ENCODE measurements around the gene ZNF777. TPM values are rescaled to one million over a fixed set of nuclear protein-coding genes. Genes with fewer than 3 reads are reported as not detected.

ZNF777 gene
- polyA plus RNA-seq, 2 of the 4 experiments (the other 2 are of a cell fraction), result 5.4 to 10.5 TPM

- 0% methylated on average over 1 of the region's 109 CpGs for WGBS (ENCODE audit: missing lambda C conversion rate)
- ATAC-seq (peak; percentile 87 to 91), FAIRE-seq (no peak), DNase-seq (ENCODE audit: low read depth in 1 of 2, low spot score in 1 of 2) (peak; percentile 84 to 86)
- TF ChIP-seq PHF8 (IDR thresholded peaks at IDR 0.05; ENCODE audit: borderline replicate concordance, low read depth) (peak; percentile 39; the same call in 1 of the 2 replicates), POLR2A (IDR thresholded peaks at IDR 0.05; ENCODE audit: low read length) (peak; percentile 58), CBX2 (IDR thresholded peaks at IDR 0.05; ENCODE audit: borderline replicate concordance, low read depth) (no peak), JUN (IDR thresholded peaks at IDR 0.05) (peak in 1 of 2 experiments; percentile 76; a peak in 2 of 5 replicates), MYC (IDR thresholded peaks at IDR 0.05; ENCODE audit: borderline replicate concordance, low read length) (peak; percentile 53; the same call in 1 of the 2 replicates), ZFP36 (IDR thresholded peaks at IDR 0.05; ENCODE audit: borderline replicate concordance, partially characterized antibody) (peak; percentile 73), NFE2L2 (conservative IDR thresholded peaks at IDR 0.05; ENCODE audit: low read length) (no peak), RAD21 (conservative IDR thresholded peaks at IDR 0.05 in 1 of 2, IDR thresholded peaks at IDR 0.05 in 1 of 2) (peak; percentile 55 to 71), SMC3 (IDR thresholded peaks at IDR 0.05) (peak; percentile 59), POLR2AphosphoS2 (conservative IDR thresholded peaks at IDR 0.05; ENCODE audit: low read length) (no peak), MAX (IDR thresholded peaks at IDR 0.05) (peak; percentile 55; the same call in 1 of the 2 replicates)
- TF ChIP-seq, protein P1, sequence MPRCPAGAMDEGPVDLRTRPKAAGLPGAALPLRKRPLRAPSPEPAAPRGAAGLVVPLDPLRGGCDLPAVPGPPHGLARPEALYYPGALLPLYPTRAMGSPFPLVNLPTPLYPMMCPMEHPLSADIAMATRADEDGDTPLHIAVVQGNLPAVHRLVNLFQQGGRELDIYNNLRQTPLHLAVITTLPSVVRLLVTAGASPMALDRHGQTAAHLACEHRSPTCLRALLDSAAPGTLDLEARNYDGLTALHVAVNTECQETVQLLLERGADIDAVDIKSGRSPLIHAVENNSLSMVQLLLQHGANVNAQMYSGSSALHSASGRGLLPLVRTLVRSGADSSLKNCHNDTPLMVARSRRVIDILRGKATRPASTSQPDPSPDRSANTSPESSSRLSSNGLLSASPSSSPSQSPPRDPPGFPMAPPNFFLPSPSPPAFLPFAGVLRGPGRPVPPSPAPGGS (IDR thresholded peaks at IDR 0.05), result peak; percentile 39; the same call in 1 of the 3 replicates
- TF ChIP-seq, protein P2, sequence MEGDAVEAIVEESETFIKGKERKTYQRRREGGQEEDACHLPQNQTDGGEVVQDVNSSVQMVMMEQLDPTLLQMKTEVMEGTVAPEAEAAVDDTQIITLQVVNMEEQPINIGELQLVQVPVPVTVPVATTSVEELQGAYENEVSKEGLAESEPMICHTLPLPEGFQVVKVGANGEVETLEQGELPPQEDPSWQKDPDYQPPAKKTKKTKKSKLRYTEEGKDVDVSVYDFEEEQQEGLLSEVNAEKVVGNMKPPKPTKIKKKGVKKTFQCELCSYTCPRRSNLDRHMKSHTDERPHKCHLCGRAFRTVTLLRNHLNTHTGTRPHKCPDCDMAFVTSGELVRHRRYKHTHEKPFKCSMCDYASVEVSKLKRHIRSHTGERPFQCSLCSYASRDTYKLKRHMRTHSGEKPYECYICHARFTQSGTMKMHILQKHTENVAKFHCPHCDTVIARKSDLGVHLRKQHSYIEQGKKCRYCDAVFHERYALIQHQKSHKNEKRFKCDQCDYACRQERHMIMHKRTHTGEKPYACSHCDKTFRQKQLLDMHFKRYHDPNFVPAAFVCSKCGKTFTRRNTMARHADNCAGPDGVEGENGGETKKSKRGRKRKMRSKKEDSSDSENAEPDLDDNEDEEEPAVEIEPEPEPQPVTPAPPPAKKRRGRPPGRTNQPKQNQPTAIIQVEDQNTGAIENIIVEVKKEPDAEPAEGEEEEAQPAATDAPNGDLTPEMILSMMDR (IDR thresholded peaks at IDR 0.05), result peak; percentile 78
- peak within 1 kb of the TSS; percentile 83 for H3K4me2 ChIP-seq
- H3K9me3 ChIP-seq, result no peaks in the 10 kb centered on the region
- ChIA-PET POLR2A (no interaction called here), CTCF (interaction anchor here (2.2 to 2.9 kb wide), 2 partner anchors 22 to 75 kb away, joined by 5 to 11 read pairs; no protein-coding TSS in a partner anchor)
- H3K4me3 ChIP-seq, result peak within 1 kb of the TSS; percentile 100
- peaks cover 19% of the 10 kb centered on the region for H3K4me1 ChIP-seq
- H3K27ac ChIP-seq, result peak within 1 kb of the TSS; percentile 99 to 100
These were observed 36.8 kb upstream of the ZNF777 start, which contains the start of gene ZNF746 for GRCh38 chr7:149497467-149498261. ZNF746 (minus strand) TSS chr7:149497809; CDS start chr7:149497536, 273 bp downstream.

DNA sequence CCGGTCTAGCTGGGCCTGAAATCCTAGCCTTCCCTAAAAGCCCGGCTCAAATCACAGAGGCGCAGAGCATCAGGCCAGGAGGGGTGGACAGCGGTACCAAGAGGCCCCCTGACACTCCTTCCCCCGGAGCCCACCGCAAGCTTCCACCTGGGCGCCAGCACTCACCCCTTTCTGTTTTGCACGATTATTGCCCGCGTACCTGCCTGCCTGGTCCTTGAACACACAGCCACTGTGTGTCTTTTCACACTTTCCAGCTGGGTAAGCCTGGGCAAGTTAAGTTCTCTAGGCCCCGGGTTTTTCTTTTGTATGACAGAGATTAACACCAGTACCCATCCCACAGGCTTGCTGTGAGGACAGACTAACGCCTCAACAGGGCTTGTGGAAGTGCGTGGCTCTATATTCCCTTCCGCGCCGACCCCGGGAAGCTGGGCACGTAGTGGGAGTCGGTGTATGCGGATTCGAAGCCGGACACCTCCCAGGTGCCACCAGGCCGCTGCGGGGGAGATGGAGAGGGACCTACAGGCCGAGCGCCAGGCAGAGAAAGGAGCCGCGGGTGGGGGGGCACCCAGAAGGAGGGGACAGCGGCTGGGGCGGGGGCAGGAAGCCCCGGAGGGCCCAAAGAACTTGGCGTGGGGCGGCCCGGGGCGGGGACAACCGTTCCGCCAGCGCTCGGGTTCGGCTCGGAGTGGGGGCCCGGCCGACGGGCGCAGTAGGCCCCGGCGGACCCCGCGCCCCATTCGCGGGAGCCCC is 36.0 kb upstream of the ZNF777 start:
- Histone ChIP-seq H3K4me3 (peak overlapping the region; percentile 100), H3K4me1 (peaks cover 19% of the 10 kb centered on the region), H3K4me2 (peak overlapping the region; percentile 83), H3K27ac (peak overlapping the region; percentile 99 to 100), H3K9me3 (no peaks in the 10 kb centered on the region)
- no peak for TF ChIP-seq HOXB5 (CRISPR knock-in tag; IDR thresholded peaks at IDR 0.05)
- peak; percentile 28 to 43; a peak in 5 of 6 replicates for ATAC-seq
- no peak for FAIRE-seq
- WGBS (ENCODE audit: missing lambda C conversion rate), result 4% methylated on average over 19 of the region's 51 CpGs
- peak in 1 of 2 experiments; percentile 29 for DNase-seq (ENCODE audit: low read depth in 1 of 2, low spot score in 1 of 2)
- ChIA-PET CTCF (interaction anchor here (1.3 to 2.9 kb wide), 5 partner anchors 21 to 187 kb away, joined by 3 to 11 read pairs (median 5); no protein-coding TSS in a partner anchor), POLR2A (interaction anchor here (2.2 kb wide), 1 partner anchor 36 kb away, joined by 10 read pairs; the partner anchor contains the start of gene ZNF777)
